COLO829 (cell line): Measurements from ENCODE around the gene SP140L.
"Not testable (repeated sequence)": the region's sequence is repeated elsewhere in the genome, so short reads cannot be mapped to it uniquely, and the experiment has no call there.

ENCODE experiments used
- DNase-seq: peaks from one replicate; pipeline ENCODE4 v3.0.0; 2012; ENCODE audit warnings: low spot score

The SP140L gene

GRCh38 chr2:230382108-230382507 is 55.1 kb downstream of the SP140L start:
- DNase-seq, result no peak

GRCh38 chr2:230383453-230383852 is 56.5 kb downstream of the SP140L start:
- no peak for DNase-seq

DNA sequence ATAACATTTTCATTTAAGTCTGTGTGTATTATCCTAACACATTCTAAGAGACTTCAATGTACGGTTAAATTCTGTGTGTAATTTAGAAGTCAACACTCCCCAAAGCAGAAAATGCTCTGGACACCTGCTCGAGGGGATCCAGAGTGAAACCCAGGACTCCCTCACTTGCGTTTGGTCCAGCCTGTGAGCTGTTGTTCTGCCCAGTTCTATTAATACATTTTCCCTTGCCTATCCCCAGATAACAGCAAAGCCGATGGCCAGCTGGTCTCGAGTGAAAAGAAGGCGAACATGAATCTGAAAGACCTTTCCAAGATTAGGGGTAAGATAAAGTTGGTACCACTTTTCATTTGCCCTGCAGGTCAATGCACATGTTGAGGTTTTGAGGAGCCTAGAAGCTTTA is 58.0 kb downstream of the SP140L start:
- no peak for DNase-seq

GRCh38 chr2:230394301-230394700 is 67.3 kb downstream of the SP140L start:
- DNase-seq, result no peak

- DNase-seq, result not testable (repeated sequence)
Measured at GRCh38 chr2:230398698-230399097, 71.7 kb downstream of the SP140L start.

DNA sequence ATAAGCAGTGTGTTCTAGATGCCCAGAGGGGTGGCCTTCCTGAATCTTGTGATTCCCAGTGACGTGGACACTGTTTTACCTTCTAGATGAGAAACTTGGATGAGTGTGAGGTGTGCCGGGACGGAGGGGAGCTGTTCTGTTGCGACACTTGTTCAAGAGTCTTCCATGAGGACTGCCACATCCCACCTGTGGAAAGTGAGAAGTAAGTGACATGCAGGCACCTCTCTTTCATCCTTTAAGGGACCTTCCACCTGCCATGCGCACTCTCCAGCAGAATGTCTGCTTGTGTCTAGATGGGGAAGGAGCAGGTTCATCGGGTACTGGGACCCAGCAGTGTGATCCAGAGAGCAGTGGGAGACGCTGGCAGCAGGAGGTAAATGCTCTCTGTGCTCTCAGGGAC is 73.0 kb downstream of the SP140L start:
- DNase-seq, result no peak

GRCh38 chr2:230400454-230400853 is 73.5 kb downstream of the SP140L start:
- DNase-seq, result no peak

GRCh38 chr2:230401026-230401425 is 74.0 kb downstream of the SP140L start:
- DNase-seq, result not testable (repeated sequence)

DNA sequence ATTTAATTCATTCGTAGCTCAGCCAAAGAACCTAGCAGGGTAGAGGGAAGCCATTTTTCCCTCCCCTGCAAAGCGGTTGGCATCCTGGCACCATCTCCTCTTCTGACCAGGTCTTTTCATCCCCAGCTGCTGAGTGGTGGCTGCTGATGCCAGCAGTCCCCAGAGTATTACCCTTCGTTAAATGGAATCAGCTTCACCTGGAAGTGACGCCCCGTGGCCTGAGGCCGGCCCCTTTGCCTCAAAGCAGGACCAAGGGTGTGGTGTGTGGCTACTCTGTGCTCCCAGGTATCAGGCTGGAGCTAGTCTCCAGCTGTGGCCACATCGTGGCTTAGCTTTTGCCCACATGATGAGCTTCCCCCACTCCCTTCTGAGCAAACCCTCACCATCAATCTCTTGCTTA is 76.8 kb downstream of the SP140L start:
- no peak for DNase-seq

- DNase-seq, result no peak
Measured at GRCh38 chr2:230405824-230406223, 78.8 kb downstream of the SP140L start.

GRCh38 chr2:230408244-230408842 is 81.3 kb downstream of the SP140L start:
- peak; percentile 57 for DNase-seq

GRCh38 chr2:230409316-230409715 is 82.3 kb downstream of the SP140L start:
- not testable (repeated sequence) for DNase-seq

- no peak for DNase-seq
Measured at GRCh38 chr2:230410263-230410662, 83.3 kb downstream of the SP140L start.

- DNase-seq, result peak; percentile 59
Measured at GRCh38 chr2:230410861-230411569, 84.0 kb downstream of the SP140L start.

DNA sequence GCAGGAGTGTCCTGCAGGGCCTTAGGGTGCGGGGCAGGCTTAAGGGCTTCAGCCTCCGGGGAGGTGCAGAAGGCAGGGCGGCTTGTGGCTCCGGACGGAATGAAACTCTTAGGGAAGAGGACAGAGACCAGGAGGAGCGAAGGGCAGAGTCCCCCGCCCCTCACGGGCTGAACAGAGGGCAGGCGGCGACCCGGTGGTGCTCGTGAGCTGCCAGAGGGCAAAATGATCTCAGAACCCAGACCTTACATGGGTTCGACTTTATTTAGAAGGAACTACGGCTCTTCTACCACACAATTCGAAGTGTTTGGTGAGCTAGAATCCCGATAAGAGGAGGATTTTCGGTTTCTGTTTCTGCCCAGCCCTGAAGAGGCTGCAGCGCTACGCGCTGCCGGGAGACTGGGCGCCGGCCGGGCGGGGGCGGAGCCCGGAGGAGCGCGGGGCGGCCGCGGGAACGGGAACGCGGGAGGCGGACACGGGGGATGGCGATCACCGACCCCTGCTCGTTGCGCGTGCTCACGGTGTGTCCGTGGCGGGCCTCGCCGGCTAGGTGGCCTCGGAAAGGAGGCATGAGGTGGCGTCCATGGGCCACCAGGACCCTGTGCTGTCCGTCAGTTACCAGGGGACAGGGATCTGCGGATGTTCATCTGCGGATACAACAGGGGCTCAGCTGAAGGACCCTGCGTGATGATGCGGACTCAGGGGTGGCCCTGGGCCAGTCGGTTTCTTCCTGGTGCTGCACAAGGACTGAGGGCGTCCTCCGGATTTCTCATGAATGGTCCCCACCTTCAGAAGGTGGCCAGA is 84.8 kb downstream of the SP140L start:
- DNase-seq, result peak; percentile 50

DNA sequence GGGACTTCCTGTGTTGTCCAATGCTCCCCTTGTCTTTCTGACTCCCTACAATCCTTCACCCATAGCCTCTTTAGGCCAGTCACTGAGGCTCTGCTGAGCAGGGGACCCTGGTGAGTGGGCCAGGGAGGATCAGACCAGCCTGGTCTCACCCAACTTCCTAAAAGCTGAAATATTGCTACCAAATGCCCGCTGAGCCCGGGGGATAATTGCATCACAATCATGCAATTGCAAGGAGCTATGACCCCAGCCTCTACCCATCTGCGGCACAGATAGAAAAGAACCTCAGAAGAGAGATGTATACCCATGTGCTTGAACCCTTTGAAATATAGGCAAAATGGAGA is 85.3 kb downstream of the SP140L start:
- DNase-seq, result no peak

DNA sequence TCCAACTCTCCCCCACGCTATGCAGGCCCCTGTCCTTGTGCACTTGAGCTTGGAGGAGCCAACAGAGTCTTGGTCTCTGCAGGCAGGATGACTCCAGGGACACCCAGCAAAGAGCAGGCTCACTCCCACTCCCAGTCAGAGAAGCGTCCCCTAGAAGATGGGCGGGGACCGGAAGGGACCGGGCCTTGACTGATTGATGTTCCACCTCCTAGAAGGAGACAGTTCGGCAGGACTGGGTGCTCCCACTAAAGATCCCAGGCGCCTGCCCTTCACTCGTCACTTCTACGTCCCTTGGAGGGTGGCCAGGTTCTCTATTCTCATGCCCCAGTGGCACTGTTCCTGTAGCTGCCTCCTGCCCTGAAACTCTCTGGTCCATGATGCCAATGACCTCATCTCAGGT is 85.9 kb downstream of the SP140L start:
- no peak for DNase-seq

GRCh38 chr2:230413479-230413878 is 86.5 kb downstream of the SP140L start:
- no peak for DNase-seq

DNA sequence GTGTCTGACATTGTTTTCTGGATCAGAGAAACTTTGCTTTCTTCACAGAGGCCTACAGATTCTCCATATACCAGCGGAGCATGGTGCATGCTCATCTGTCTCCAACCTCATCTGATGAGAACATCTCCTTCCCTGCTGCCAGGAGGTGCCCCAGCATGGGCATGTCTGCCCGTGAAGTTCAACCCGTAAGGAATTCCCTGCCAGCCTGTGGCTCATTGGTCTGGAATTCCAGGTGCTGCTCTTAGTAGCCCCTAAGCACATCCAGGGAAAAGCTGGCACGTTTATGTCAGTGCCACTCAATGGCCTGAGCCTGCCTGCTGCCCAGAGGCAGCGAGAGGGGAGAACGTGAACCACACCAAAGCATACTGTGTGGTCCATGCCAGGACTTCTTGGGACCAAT is 87.3 kb downstream of the SP140L start:
- no peak for DNase-seq

DNA sequence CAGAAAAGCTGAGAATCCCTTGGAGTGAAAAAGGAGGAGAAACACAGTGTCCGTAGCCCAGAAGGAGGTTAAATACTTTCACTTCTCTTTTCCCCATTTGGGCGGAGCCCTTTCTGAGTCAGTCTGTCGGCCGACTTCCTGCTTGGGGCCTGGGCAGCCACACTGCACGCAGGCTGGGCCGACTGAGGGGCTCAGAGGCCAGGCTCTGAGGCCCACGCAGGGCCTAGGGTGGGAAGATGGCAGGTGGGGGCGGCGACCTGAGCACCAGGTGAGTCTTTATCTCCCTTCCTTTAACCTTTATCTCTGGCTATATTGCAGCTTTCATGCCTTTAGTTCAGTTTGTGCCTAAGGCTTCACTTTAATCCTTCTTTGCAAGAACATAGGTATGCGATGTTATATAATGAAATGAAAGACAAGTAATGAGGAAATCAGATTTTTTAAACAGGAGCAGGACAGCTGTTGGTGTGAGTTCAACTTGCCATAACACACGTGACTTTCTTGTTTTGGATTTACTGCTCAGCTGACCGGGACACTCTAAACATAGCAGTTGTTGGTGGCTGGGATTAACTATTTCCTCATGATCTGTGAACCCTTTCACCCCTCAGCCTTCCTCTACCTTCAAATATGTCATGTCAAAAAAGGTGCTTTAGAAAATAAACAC is 89.2 kb downstream of the SP140L start, which contains the start of gene SP100:
Gene SP100 (plus strand): TSS at position 141 of the 661 bp plus-strand sequence. CDS start 96 bp downstream, at position 237.
- DNase-seq, result peak; percentile 70

- no peak for DNase-seq
Measured at GRCh38 chr2:230417436-230417835, 90.4 kb downstream of the SP140L start.

- DNase-seq, result no peak
Measured at GRCh38 chr2:230418341-230419016, 91.5 kb downstream of the SP140L start.
